Right forelimb (tissue), 1 donor: Measurements from ENCODE around the gene ITIH2.
"Not testable (repeated sequence)": the region's sequence is repeated elsewhere in the genome, so short reads cannot be mapped to it uniquely, and the experiment has no call there.

Experiments used
- DNase-seq: peaks from one replicate; pipeline ENCODE4 v3.0.0-alpha.2; 2018

Gene ITIH2

GRCh38 chr10:7748637-7749036 is 45.5 kb downstream of the ITIH2 start:
- DNase-seq = not testable (repeated sequence)

- DNase-seq = no peak
Observed at GRCh38 chr10:7750222-7750621, 47.1 kb downstream of the ITIH2 start.

- no peak for DNase-seq
Observed at GRCh38 chr10:7752251-7752650, 49.1 kb downstream of the ITIH2 start.

GRCh38 chr10:7755103-7755502 is 52.0 kb downstream of the ITIH2 start:
- DNase-seq = no peak

- no peak for DNase-seq
Observed at GRCh38 chr10:7756360-7756992, 53.4 kb downstream of the ITIH2 start.

- DNase-seq = no peak
Observed at GRCh38 chr10:7763929-7764328, 60.8 kb downstream of the ITIH2 start.

GRCh38 chr10:7766241-7766640 is 63.1 kb downstream of the ITIH2 start:
- DNase-seq = no peak

GRCh38 chr10:7767209-7767608 is 64.1 kb downstream of the ITIH2 start:
- no peak for DNase-seq

- DNase-seq = no peak
Observed at GRCh38 chr10:7768417-7768816, 65.3 kb downstream of the ITIH2 start.

GRCh38 chr10:7773845-7774801 is 71.0 kb downstream of the ITIH2 start:
- DNase-seq = no peak

- no peak for DNase-seq
Observed at GRCh38 chr10:7776777-7777176, 73.7 kb downstream of the ITIH2 start.

- not testable (repeated sequence) for DNase-seq
Observed at GRCh38 chr10:7782194-7782593, 79.1 kb downstream of the ITIH2 start.

GRCh38 chr10:7786430-7786829 is 83.3 kb downstream of the ITIH2 start:
- DNase-seq = no peak

GRCh38 chr10:7787150-7787856 is 84.2 kb downstream of the ITIH2 start:
- no peak for DNase-seq

- peak; percentile 99 for DNase-seq
Observed at GRCh38 chr10:7787857-7788638, 84.9 kb downstream of the ITIH2 start, which contains the start of the genes ATP5F1C and KIN. ATP5F1C (plus strand) TSS chr10:7788177; CDS start chr10:7788208, 31 bp downstream. KIN (minus strand) TSS chr10:7787993; CDS start chr10:7787933, 60 bp downstream.

- no peak for DNase-seq
Observed at GRCh38 chr10:7788639-7789286, 85.6 kb downstream of the ITIH2 start.

GRCh38 chr10:7789390-7789789 is 86.3 kb downstream of the ITIH2 start:
- DNase-seq = no peak

GRCh38 chr10:7792541-7792940 is 89.4 kb downstream of the ITIH2 start:
- DNase-seq = no peak

- no peak for DNase-seq
Observed at GRCh38 chr10:7794251-7795026, 91.3 kb downstream of the ITIH2 start.

- no peak for DNase-seq
Observed at GRCh38 chr10:7795605-7796004, 92.5 kb downstream of the ITIH2 start.

GRCh38 chr10:7797582-7797981 is 94.5 kb downstream of the ITIH2 start:
- no peak for DNase-seq
